Parathyroid adenoma (tissue), 2 donors: ENCODE measurements around the gene EGLN1.
"Not testable (repeated sequence)": the region's sequence is repeated elsewhere in the genome, so short reads cannot be mapped to it uniquely, and the experiment has no call there.

Experiments used
- H2AFZ ChIP-seq: fragments of 300-600 bp; sonication (generic); one replicate; pipeline ENCODE4 v1.7.0; 2017; ENCODE audit warnings: antibody characterized with exemption, mild to moderate bottlenecking
- H3K27ac ChIP-seq: fragments of 300-600 bp; sonication (generic); one replicate; pipeline ENCODE4 v1.7.0; 2017
- H3K27me3 ChIP-seq: fragments of 300-600 bp; sonication (generic); one replicate; pipeline ENCODE4 v1.7.0; 2017; ENCODE audit warnings: low read length; ENCODE audit not compliant: control insufficient read depth, insufficient read depth
- H3K36me3 ChIP-seq: fragments of 300-600 bp; sonication (generic); one replicate; pipeline ENCODE4 v1.7.0; 2017; ENCODE audit warnings: low read length; ENCODE audit not compliant: control insufficient read depth, insufficient read depth
- H3K4me1 ChIP-seq: fragments of 300-600 bp; sonication (generic); one replicate; pipeline ENCODE4 v1.7.0; 2017; ENCODE audit warnings: control low read depth
- H3K4me2 ChIP-seq: fragments of 300-600 bp; sonication (generic); one replicate; pipeline ENCODE4 v1.7.0; 2017; ENCODE audit warnings: low read length
- H3K4me3 ChIP-seq: fragments of 300-600 bp; sonication (generic); one replicate; pipeline ENCODE4 v1.7.0; 2017; ENCODE audit warnings: low read depth, low read length
- H3K79me2 ChIP-seq: fragments of 300-600 bp; sonication (generic); one replicate; pipeline ENCODE4 v1.7.0; 2017; ENCODE audit warnings: control low read depth
- H3K9ac ChIP-seq: fragments of 300-600 bp; sonication (generic); one replicate; pipeline ENCODE4 v1.7.0; 2017; ENCODE audit warnings: mild to moderate bottlenecking
- H3K9me3 ChIP-seq: fragments of 300-600 bp; sonication (generic); one replicate; pipeline ENCODE4 v1.7.0; 2017; ENCODE audit warnings: low read length; ENCODE audit not compliant: control insufficient read depth
- TF ChIP-seq, protein P1 (sequence below): fragments of 300-600 bp; sonication (generic); IDR thresholded peaks from one replicate; pipeline ENCODE4 v1.7.0; 2017; ENCODE audit warnings: antibody characterized with exemption, mild to moderate bottlenecking
- donor health status: primary hyperparathyroidism.

EGLN1 gene

DNA sequence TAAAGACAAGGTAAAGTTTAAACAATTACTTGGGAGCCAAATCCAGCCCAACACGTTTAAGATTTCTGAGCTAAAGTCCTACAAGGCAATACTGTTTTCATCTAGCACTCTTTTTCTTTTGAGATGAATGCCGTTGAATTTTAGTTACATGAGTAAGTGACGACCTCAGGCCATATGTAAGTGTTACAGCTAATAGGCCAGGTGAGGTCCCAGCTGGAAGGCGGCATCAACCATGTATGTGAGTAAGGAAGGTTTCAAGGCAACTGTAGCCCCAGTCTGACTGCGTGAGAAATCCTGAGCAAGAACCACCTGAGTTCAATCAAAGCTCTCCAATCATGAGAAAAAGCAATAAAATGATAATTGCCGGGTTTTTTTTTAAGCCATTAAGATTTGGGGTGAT, 41.5 kb upstream of the EGLN1 start:
- no peak overlapping the region for H3K9ac ChIP-seq
- H3K9me3 ChIP-seq = no peaks in the 10 kb centered on the region

DNA sequence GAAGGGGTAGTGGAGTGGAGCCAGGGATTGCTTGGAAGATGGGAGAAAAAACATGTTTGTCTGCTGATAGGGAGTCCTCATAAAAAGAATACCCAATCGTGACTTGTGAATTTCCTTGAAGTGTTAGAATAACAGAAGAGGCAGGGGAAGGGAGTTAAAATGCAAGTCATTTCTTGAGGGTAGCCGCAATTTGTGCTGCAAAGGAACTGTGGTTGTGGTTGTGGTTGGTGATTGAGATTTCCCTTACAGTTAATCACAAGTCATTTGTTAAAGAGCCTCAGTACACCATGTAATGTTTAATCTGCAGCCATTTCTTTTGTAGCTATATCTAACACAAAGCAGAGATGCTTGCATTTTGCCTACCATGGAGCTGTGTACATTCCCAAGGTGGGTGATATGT, 38.5 kb upstream of the EGLN1 start:
- TF ChIP-seq, protein P1, sequence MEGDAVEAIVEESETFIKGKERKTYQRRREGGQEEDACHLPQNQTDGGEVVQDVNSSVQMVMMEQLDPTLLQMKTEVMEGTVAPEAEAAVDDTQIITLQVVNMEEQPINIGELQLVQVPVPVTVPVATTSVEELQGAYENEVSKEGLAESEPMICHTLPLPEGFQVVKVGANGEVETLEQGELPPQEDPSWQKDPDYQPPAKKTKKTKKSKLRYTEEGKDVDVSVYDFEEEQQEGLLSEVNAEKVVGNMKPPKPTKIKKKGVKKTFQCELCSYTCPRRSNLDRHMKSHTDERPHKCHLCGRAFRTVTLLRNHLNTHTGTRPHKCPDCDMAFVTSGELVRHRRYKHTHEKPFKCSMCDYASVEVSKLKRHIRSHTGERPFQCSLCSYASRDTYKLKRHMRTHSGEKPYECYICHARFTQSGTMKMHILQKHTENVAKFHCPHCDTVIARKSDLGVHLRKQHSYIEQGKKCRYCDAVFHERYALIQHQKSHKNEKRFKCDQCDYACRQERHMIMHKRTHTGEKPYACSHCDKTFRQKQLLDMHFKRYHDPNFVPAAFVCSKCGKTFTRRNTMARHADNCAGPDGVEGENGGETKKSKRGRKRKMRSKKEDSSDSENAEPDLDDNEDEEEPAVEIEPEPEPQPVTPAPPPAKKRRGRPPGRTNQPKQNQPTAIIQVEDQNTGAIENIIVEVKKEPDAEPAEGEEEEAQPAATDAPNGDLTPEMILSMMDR = no peak
- Histone ChIP-seq H2AFZ (no peak overlapping the region), H3K27me3 (no peaks in the 10 kb centered on the region), H3K9me3 (no peaks in the 10 kb centered on the region), H3K27ac (no peak overlapping the region), H3K4me1 (no peaks in the 10 kb centered on the region), H3K9ac (no peak overlapping the region), H3K79me2 (no peaks in the 10 kb centered on the region), H3K4me2 (no peak overlapping the region), H3K36me3 (no peaks in the 10 kb centered on the region), H3K4me3 (no peak overlapping the region)

More for the DNA sequence above, 41.5 kb upstream of the EGLN1 start:
- no peaks in the 10 kb centered on the region for H3K79me2 ChIP-seq
- H3K4me1 ChIP-seq = no peaks in the 10 kb centered on the region
- TF ChIP-seq, protein P1 = no peak
- H3K36me3 ChIP-seq = no peaks in the 10 kb centered on the region
- H3K4me2 ChIP-seq = no peak overlapping the region
- H3K27me3 ChIP-seq = no peaks in the 10 kb centered on the region
- no peak overlapping the region for H2AFZ ChIP-seq
- no peak overlapping the region for H3K27ac ChIP-seq
- H3K4me3 ChIP-seq = no peak overlapping the region

DNA sequence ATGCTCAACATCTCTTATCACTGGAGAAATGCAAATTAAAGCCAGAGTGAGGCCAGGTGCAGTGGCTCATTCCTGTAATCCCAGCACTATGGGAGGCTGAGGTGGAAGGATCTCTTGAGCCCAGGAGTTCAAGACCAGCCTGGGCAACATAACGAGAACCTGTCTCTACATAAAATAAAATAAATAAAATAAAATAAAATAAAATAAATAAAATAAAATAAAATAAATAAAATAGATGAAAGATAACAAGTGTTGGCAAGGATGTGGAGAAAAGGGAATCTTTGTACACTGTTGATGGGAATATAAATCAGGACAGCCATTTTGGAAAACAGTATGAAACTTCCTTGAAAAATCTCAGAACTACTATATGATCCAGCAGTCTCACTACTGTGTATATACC, 37.4 kb upstream of the EGLN1 start:
- not testable (repeated sequence) for H3K79me2 ChIP-seq, H3K4me3 ChIP-seq, H2AFZ ChIP-seq, H3K9ac ChIP-seq, H3K27me3 ChIP-seq, H3K27ac ChIP-seq, H3K36me3 ChIP-seq, H3K4me1 ChIP-seq, H3K9me3 ChIP-seq, H3K4me2 ChIP-seq

DNA sequence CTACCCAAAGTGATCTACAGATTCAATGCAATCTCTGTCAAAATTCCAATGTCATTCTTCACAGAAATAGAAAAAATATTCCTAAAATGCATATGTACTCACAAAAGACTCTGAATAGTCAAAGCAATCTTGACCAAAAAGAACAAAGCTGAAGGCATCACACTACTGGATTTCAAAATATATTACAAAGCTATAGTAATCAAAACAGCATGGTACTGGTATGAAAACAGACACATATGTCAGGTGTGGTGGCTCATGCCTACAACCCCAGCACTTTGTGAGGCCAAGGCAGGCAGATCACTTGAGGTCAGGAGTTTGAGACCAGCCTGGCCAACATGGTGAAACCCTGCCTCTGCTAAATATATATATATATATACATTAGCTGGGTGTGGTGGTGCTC, 35.9 kb upstream of the EGLN1 start:
- H3K27me3 ChIP-seq, H3K4me1 ChIP-seq, H3K36me3 ChIP-seq, H3K9ac ChIP-seq, H3K4me3 ChIP-seq, H3K4me2 ChIP-seq, H3K27ac ChIP-seq, H3K9me3 ChIP-seq, H3K79me2 ChIP-seq, H2AFZ ChIP-seq: not testable (repeated sequence)

DNA sequence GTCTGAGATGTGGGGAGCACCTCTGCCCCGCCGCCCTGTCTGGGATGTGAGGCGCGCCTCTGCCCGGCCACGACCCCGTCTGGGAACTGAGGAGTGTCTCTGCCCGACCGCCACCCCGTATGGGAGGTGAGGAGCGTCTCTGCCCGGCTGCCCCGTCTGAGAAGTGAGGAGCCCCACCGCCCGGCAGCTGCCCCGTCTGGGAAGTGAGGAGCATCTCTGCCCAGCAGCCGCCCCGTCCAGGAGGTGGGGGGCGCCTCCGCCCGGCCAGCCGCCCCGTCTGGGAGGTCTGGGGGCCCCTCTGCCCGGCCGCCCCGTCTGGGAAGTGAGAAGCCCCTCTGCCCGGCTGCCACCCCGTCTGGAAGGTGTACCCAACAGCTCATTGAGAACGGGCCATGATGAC, 32.0 kb upstream of the EGLN1 start:
- not testable (repeated sequence) for H3K4me1 ChIP-seq, H3K4me2 ChIP-seq, H3K27me3 ChIP-seq, H3K79me2 ChIP-seq, H3K36me3 ChIP-seq, H3K9me3 ChIP-seq, H3K4me3 ChIP-seq, H3K27ac ChIP-seq, H2AFZ ChIP-seq, H3K9ac ChIP-seq

DNA sequence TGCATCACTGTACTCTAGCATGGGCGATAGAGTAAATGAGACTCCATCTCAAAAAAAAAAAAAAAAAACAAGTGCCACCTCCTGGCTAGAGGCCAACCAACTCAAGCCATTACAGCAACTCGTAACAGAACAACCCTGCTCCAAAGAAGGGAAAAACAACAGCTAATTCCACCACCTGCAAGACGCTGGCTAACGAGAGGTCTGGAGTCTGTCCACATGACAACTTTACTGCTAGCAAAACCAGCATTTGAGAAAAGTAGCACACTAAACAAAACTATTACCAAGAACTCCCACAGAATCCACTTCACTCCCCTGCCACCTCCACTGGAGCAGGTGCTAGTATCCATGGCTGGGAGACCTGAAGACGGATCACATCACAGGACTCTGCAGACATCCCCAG, 24.1 kb upstream of the EGLN1 start:
- Histone ChIP-seq H3K9me3 (no peaks in the 10 kb centered on the region), H3K4me1 (no peaks in the 10 kb centered on the region), H3K27me3 (no peaks in the 10 kb centered on the region), H3K9ac (no peak overlapping the region), H3K79me2 (no peaks in the 10 kb centered on the region), H3K36me3 (no peaks in the 10 kb centered on the region), H3K27ac (no peak overlapping the region), H2AFZ (no peak overlapping the region), H3K4me3 (no peak overlapping the region), H3K4me2 (no peak overlapping the region)
- TF ChIP-seq, protein P1 = no peak
